ENCODE data around the gene TSLP.

GRCh38 chr5:111070272-111071134 lies 1.0 kb upstream of the TSLP start:
- TF ChIP-seq CTCF (IDR thresholded peaks at IDR 0.05) (no peak), POLR2A (IDR thresholded peaks at IDR 0.05) (no peak), POLR2AphosphoS5 (IDR thresholded peaks at IDR 0.05; ENCODE audit: insufficient read depth in 1 of 2, low read depth in 1 of 2) (no peak)
